Keratinocyte (primary cell): ENCODE data around the gene SDF4.

Experiments used
- EZH2 ChIP-seq: IDR thresholded peaks from one replicate; pipeline ENCODE4 v1.6.1; 2012; ENCODE audit warnings: inconsistent platforms, mild to moderate bottlenecking, low read length, moderate library complexity
- TF ChIP-seq, protein P1 (sequence below), 3 experiments: IDR thresholded peaks in 1 of 3; conservative IDR thresholded peaks in 1 of 3; optimal IDR thresholded peaks in 1 of 3; 2 replicates in 2 of 3; 3 replicates in 1 of 3; pipeline versions ENCODE3 to v1.5.1; 2011; ENCODE audit warnings: low read length in 3 of 3, mild to moderate bottlenecking in 3 of 3, moderate library complexity in 2 of 3, control low read depth in 1 of 3, inconsistent platforms in 1 of 3; ENCODE audit not compliant: insufficient read depth in 2 of 3; ENCODE audit errors: extremely low read depth in 1 of 3

DNA sequence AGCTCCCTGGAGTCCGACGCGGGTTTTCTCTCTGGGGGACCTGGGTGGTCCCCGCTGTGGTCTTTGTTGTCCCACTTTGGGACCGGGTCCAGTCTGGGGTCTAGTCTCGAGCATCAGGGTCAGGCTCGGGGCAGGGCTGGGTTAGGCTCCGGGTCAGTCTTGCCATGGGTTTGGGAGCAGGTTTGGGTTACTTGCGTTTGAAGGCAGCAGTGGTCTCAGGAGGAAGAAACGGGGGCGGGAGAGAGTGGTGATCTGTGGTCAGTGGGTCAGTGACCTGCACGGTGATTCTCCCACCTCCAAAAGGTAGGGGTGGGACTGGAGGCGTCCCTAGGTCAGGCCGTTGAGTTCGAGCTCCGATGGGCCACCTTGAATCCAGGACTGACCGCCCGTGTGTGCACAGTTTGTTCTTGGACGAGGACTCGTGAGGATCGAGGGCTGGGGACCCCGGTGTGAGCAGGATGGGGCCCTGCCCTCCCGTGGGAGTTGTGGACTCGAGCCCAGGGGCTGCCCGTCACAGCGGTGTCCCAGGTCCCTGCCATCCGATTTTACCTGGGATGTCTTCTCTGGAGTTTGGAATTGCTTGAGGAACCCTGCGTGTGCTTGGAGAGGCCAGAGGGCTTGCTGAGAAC is 2.5 kb upstream of the SDF4 start:
- TF ChIP-seq, protein P1, sequence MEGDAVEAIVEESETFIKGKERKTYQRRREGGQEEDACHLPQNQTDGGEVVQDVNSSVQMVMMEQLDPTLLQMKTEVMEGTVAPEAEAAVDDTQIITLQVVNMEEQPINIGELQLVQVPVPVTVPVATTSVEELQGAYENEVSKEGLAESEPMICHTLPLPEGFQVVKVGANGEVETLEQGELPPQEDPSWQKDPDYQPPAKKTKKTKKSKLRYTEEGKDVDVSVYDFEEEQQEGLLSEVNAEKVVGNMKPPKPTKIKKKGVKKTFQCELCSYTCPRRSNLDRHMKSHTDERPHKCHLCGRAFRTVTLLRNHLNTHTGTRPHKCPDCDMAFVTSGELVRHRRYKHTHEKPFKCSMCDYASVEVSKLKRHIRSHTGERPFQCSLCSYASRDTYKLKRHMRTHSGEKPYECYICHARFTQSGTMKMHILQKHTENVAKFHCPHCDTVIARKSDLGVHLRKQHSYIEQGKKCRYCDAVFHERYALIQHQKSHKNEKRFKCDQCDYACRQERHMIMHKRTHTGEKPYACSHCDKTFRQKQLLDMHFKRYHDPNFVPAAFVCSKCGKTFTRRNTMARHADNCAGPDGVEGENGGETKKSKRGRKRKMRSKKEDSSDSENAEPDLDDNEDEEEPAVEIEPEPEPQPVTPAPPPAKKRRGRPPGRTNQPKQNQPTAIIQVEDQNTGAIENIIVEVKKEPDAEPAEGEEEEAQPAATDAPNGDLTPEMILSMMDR (optimal IDR thresholded peaks at IDR 0.05 in 1 of 3, IDR thresholded peaks at IDR 0.05 in 1 of 3, conservative IDR thresholded peaks at IDR 0.05 in 1 of 3; ENCODE audit: extremely low read depth in 1 of 3, insufficient read depth in 2 of 3, low read length in 3 of 3) = no peak
- no peak for TF ChIP-seq EZH2
